ENCODE data around the gene RIMKLA.

Gene RIMKLA

GRCh38 chr1:42392255-42392654 is 11.7 kb downstream of the RIMKLA start:
- no peaks in the 10 kb centered on the region for H3K79me2 ChIP-seq (ENCODE audit: insufficient read depth, low read length)
- H3K9me2 ChIP-seq (ENCODE audit: low read depth, low read length), result no peaks in the 10 kb centered on the region
- no peak overlapping the region for H2AFZ ChIP-seq (ENCODE audit: low read length)
- TF ChIP-seq EZH2 (IDR thresholded peaks at IDR 0.05; ENCODE audit: borderline replicate concordance, low read length) (no peak), CTCF (IDR thresholded peaks at IDR 0.05; ENCODE audit: low read length) (no peak)
- no peaks in the 10 kb centered on the region for H3K9me3 ChIP-seq (ENCODE audit: low read length)
- H3K36me3 ChIP-seq (ENCODE audit: insufficient read depth, low read length), result no peaks in the 10 kb centered on the region
- H3K9ac ChIP-seq (ENCODE audit: low read length), result no peak overlapping the region
- no peaks in the 10 kb centered on the region for H4K20me1 ChIP-seq (ENCODE audit: insufficient read depth, low read length)
- H3K4me2 ChIP-seq (ENCODE audit: low read length), result no peak overlapping the region
- no peak overlapping the region for H3K4me3 ChIP-seq (ENCODE audit: low read depth, low read length, poor library complexity, severe bottlenecking)
- no peak overlapping the region for H3K27ac ChIP-seq (ENCODE audit: low read depth, low read length, poor library complexity, severe bottlenecking)
- H3K4me1 ChIP-seq (ENCODE audit: insufficient read depth, low read length, severe bottlenecking), result no peaks in the 10 kb centered on the region
- H3K27me3 ChIP-seq (ENCODE audit: insufficient read depth, low read length), result 0 out of 2 replicates have a peak, but pooled peaks cover 4% of the 10 kb centered on the region
- H3F3A ChIP-seq (ENCODE audit: insufficient read depth, low read length), result no peaks in the 10 kb centered on the region

GRCh38 chr1:42392967-42393848 is 12.6 kb downstream of the RIMKLA start:
- Histone ChIP-seq H3K4me2 (ENCODE audit: low read length) (no peak overlapping the region), H3K9me3 (ENCODE audit: low read length) (no peaks in the 10 kb centered on the region), H2AFZ (ENCODE audit: low read length) (no peak overlapping the region), H4K20me1 (ENCODE audit: insufficient read depth, low read length) (no peaks in the 10 kb centered on the region), H3K27ac (ENCODE audit: low read depth, low read length, poor library complexity, severe bottlenecking) (no peak overlapping the region), H3K36me3 (ENCODE audit: insufficient read depth, low read length) (no peaks in the 10 kb centered on the region), H3K79me2 (ENCODE audit: insufficient read depth, low read length) (no peaks in the 10 kb centered on the region), H3K27me3 (ENCODE audit: insufficient read depth, low read length) (0 out of 2 replicates have a peak, but pooled peaks cover 4% of the 10 kb centered on the region), H3K9ac (ENCODE audit: low read length) (no peak overlapping the region), H3F3A (ENCODE audit: insufficient read depth, low read length) (no peaks in the 10 kb centered on the region), H3K4me1 (ENCODE audit: insufficient read depth, low read length, severe bottlenecking) (no peaks in the 10 kb centered on the region), H3K4me3 (ENCODE audit: low read depth, low read length, poor library complexity, severe bottlenecking) (no peak overlapping the region), H3K9me2 (ENCODE audit: low read depth, low read length) (no peaks in the 10 kb centered on the region)
- no peak for TF ChIP-seq CTCF (IDR thresholded peaks at IDR 0.05; ENCODE audit: low read length)
- TF ChIP-seq EZH2 (IDR thresholded peaks at IDR 0.05; ENCODE audit: borderline replicate concordance, low read length), result no peak

GRCh38 chr1:42399315-42400100 is 18.9 kb downstream of the RIMKLA start:
- H2AFZ ChIP-seq (ENCODE audit: low read length), result no peak overlapping the region
- no peak for TF ChIP-seq CTCF (IDR thresholded peaks at IDR 0.05; ENCODE audit: low read length)
- TF ChIP-seq EZH2 (IDR thresholded peaks at IDR 0.05; ENCODE audit: borderline replicate concordance, low read length), result no peak
- no peaks in the 10 kb centered on the region for H3K9me3 ChIP-seq (ENCODE audit: low read length)
- H3K4me2 ChIP-seq (ENCODE audit: low read length), result no peak overlapping the region
- no peak overlapping the region for H3K27ac ChIP-seq (ENCODE audit: low read depth, low read length, poor library complexity, severe bottlenecking)
- 0 out of 2 replicates have a peak, but pooled peaks cover 4% of the 10 kb centered on the region for H3K27me3 ChIP-seq (ENCODE audit: insufficient read depth, low read length)
- no peaks in the 10 kb centered on the region for H3K36me3 ChIP-seq (ENCODE audit: insufficient read depth, low read length)
- H3K9ac ChIP-seq (ENCODE audit: low read length), result no peak overlapping the region
- no peaks in the 10 kb centered on the region for H3K4me1 ChIP-seq (ENCODE audit: insufficient read depth, low read length, severe bottlenecking)
- no peak overlapping the region for H3K4me3 ChIP-seq (ENCODE audit: low read depth, low read length, poor library complexity, severe bottlenecking)
- no peaks in the 10 kb centered on the region for H3K79me2 ChIP-seq (ENCODE audit: insufficient read depth, low read length)
- no peaks in the 10 kb centered on the region for H3F3A ChIP-seq (ENCODE audit: insufficient read depth, low read length)
- no peaks in the 10 kb centered on the region for H4K20me1 ChIP-seq (ENCODE audit: insufficient read depth, low read length)
- no peaks in the 10 kb centered on the region for H3K9me2 ChIP-seq (ENCODE audit: low read depth, low read length)

Measured in OCI-LY1 (cell line).